ENCODE results near the gene SERPINB12. TPM values are rescaled to one million over a fixed set of nuclear protein-coding genes. Genes with fewer than 3 reads are reported as not detected.

The SERPINB12 gene
- total RNA-seq, 4 donors from 2014 or later, result 62.8 to 185 (median 112) TPM

DNA sequence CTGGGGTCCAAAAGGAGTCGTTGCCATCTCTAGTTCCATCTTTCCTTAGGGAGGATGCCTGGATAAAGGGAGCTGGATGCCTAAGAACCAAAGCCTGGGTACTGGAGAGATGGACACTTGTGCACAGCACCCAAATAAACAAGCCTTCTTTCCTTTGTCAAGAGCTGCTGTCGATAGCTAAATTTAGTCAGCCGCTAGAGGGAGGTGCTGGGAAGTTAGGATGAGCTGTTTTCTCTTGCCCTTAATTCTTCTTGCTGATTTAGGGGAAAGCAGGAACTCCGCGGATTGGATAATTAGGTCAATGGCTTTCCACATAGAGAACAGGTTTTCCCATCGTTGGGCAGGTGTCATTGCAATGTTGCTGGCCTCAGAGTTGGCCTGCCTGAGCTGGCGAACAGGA is 30.9 kb upstream of the SERPINB12 start:
- TF ChIP-seq POLR2A (IDR thresholded peaks at IDR 0.05), result no peak
- TF ChIP-seq, protein P1, sequence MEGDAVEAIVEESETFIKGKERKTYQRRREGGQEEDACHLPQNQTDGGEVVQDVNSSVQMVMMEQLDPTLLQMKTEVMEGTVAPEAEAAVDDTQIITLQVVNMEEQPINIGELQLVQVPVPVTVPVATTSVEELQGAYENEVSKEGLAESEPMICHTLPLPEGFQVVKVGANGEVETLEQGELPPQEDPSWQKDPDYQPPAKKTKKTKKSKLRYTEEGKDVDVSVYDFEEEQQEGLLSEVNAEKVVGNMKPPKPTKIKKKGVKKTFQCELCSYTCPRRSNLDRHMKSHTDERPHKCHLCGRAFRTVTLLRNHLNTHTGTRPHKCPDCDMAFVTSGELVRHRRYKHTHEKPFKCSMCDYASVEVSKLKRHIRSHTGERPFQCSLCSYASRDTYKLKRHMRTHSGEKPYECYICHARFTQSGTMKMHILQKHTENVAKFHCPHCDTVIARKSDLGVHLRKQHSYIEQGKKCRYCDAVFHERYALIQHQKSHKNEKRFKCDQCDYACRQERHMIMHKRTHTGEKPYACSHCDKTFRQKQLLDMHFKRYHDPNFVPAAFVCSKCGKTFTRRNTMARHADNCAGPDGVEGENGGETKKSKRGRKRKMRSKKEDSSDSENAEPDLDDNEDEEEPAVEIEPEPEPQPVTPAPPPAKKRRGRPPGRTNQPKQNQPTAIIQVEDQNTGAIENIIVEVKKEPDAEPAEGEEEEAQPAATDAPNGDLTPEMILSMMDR (IDR thresholded peaks at IDR 0.05), result no peak
- H3K4me3 ChIP-seq (ENCODE audit: low read depth, poor library complexity, severe bottlenecking), result no peak overlapping the region
- intact Hi-C loops (cut with DNase I; ENCODE audit: low total_unique reads), result no loop called here
- DNase-seq (ENCODE audit: low spot score in 2 of 2), result no peak
- 18 to 34% methylated on average over 7 of the region's 7 CpGs for WGBS, 2 donors

DNA sequence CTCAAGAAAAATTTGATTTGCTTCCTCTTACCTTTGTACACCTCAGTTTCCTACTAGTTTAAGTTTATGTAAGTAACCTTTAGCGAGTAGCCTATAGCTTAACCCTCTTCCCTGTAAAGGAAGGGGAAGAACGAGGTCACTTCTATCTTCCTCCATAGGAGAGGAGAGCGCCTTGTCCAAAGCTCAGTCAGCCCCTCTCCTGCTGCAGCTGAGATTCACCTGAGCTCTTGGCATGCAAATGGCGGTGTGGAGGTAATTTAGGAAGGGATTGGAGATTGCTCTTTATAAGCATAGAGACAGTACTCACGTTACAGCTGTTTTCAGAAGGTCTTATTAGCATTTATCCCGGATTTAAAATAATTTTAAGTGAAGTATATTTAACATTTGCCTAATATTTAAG is 27.8 kb upstream of the SERPINB12 start:
- intact Hi-C loops (cut with DNase I; ENCODE audit: low total_unique reads), result no loop called here
- DNase-seq (ENCODE audit: low spot score in 2 of 2), result no peak
- WGBS, 2 donors, result 79 to 85% methylated on average over 6 of the region's 6 CpGs

DNA sequence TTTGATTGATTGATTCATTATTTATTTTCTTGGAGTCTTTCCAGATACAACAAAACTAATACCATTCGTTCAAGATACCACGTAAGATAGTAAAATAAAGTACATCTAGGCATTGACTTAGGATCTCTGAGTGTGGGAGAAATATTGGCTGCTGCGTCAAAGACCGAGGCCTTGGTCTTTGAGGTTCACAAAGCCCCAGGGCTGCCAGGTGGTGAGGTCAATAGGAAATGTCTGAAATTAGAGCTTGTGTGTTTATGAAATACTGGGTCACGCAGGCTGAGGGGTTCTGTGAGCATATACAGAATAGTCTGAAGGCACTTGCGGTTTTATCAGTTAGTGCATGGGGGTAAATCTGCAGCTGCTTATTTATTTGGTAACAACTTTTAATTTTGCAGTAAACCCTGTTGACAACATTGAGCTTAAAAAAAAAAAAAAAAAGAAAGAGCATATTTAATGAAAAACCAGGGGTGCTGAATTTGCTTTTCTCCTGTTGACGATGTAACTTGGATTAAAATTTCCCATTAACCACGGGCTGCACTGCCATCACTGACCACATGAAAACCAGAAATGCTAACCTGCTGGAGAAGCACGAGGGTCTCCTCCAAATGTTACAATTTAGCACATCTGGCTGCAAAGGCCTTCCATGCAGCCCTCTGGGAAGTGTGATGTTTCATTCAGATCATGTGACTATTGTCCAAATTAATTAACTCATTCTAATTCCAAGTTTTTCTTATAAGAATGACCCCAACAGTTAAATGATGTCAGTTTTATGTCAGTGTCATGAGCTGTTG is 27.1 kb upstream of the SERPINB12 start:
- no peak for TF ChIP-seq POLR2A (IDR thresholded peaks at IDR 0.05)
- TF ChIP-seq, protein P1 (IDR thresholded peaks at IDR 0.05), result no peak
- H3K4me3 ChIP-seq (ENCODE audit: low read depth, poor library complexity, severe bottlenecking), result no peak overlapping the region
- DNase-seq (ENCODE audit: low spot score in 2 of 2), result no peak
- WGBS, 2 donors, result 73 to 74% methylated on average over 9 of the region's 9 CpGs
- intact Hi-C loops (cut with DNase I; ENCODE audit: low total_unique reads), result loop anchor here (5.0 kb wide), 2 partner anchors 62 to 327 kb away; no protein-coding TSS in a partner anchor

More for the DNA sequence above, 27.8 kb upstream of the SERPINB12 start:
- H3K4me3 ChIP-seq (ENCODE audit: low read depth, poor library complexity, severe bottlenecking), result no peak overlapping the region
- TF ChIP-seq, protein P1 (IDR thresholded peaks at IDR 0.05), result no peak
- no peak for TF ChIP-seq POLR2A (IDR thresholded peaks at IDR 0.05)

DNA sequence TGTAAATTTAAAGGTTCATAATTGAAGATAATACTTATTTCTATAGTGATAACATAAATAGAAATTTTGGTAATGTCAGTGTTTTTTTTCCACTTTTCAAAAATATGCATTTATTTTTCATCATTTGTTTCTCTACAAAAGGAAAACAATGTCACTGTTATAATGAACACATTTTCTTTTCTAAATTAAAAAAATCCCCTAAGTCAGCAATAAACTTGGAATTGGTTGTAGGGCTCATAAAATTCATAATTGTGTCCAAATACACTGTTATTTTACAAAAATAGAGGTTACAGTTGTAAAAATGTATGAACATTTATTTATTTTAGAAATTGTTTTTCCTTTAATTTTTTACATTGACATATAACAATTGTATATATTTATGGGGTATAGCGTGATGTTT is 26.4 kb upstream of the SERPINB12 start:
- intact Hi-C loops (cut with DNase I; ENCODE audit: low total_unique reads), result loop anchor here (5.0 kb wide), 2 partner anchors 62 to 326 kb away; no protein-coding TSS in a partner anchor
- DNase-seq (ENCODE audit: low spot score in 2 of 2), result no peak
- H3K4me3 ChIP-seq (ENCODE audit: low read depth, poor library complexity, severe bottlenecking), result no peak overlapping the region
- TF ChIP-seq, protein P1 (IDR thresholded peaks at IDR 0.05), result no peak
- no peak for TF ChIP-seq POLR2A (IDR thresholded peaks at IDR 0.05)
- 54 to 87% methylated on average over 1 of the region's 1 CpG for WGBS, 2 donors

DNA sequence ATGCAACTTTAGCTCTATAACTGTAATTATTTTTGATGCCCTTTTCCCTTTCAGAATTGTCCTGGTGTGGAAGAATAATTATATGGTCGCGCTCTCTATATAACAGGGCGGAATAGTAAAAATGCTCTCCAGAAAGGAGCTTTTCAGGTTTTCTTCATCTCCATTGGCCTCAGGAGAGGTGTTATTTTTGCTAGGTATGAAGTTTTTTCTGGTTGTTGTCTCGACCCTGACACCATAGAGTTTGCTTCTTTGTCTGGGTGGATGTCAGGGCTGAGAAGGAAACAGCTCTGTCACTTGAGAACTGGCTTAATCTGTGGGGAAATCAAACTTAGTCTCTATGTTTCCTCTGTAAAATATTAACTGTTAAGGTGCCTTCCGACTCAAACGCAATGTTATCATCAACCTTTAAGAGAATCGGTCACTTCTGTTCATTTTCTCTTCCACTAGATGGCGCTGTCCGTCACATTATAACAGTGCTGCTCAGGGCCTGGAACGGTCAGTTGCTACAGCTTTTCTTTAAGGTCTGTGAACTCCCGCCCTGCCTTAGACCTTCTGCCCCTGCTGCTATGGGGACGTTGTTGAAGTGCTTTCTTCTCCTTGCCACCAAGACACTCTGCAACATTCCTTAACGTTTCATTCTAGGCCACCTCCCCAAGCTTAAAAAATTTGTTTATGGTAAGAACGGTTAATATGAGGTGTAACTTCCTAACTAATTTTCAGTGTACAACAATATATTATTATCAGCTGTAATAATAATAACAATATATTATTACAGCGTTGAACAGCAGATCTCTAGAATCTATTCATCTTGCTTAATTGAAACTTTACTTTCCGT is 23.8 kb upstream of the SERPINB12 start:
- TF ChIP-seq, protein P1 (IDR thresholded peaks at IDR 0.05), result no peak
- no peak for TF ChIP-seq POLR2A (IDR thresholded peaks at IDR 0.05)
- no peak overlapping the region for H3K4me3 ChIP-seq (ENCODE audit: low read depth, poor library complexity, severe bottlenecking)
- peak in 1 of 2 donors; percentile 64 for DNase-seq (ENCODE audit: low spot score in 2 of 2)
- intact Hi-C loops (cut with DNase I; ENCODE audit: low total_unique reads), result loop anchor here (5.0 kb wide), 2 partner anchors 59 to 324 kb away; no protein-coding TSS in a partner anchor
- 31 to 33% methylated on average over 16 of the region's 16 CpGs for WGBS, 2 donors
